Kidney epithelial cell (primary cell): ENCODE data around the gene SPG21. TPM values are rescaled to one million over a fixed set of nuclear protein-coding genes. Genes with fewer than 3 reads are reported as not detected.

Experiments used
- DNase-seq: peaks from one replicate; pipeline ENCODE4 v3.0.0-alpha.2; 2010; ENCODE audit warnings: low read depth
- H3K27me3 ChIP-seq: 2 replicates; pipeline ENCODE4 v1.6.0; 2011; ENCODE audit warnings: low read length; ENCODE audit not compliant: control insufficient read depth, insufficient read depth
- H3K36me3 ChIP-seq: 2 replicates; pipeline ENCODE4 v1.5.1; 2011; ENCODE audit warnings: low read length; ENCODE audit not compliant: control insufficient read depth, insufficient read depth
- H3K4me3 ChIP-seq: 2 replicates; pipeline ENCODE4 v1.5.1; 2011; ENCODE audit warnings: low read depth, mild to moderate bottlenecking, control low read depth, low read length
- total RNA-seq: library from RNA; depleted of rRNA; stranded (reverse); fragments of >200 nt; gene quantifications from 2 replicates; pipeline ENCODE4 v1.2.3, GENCODE V29; 2015
- TF ChIP-seq, protein P1 (sequence below): IDR thresholded peaks from 2 replicates; pipeline ENCODE4 v1.5.1; 2011; ENCODE audit warnings: mild to moderate bottlenecking, moderate library complexity, low read length, control low read depth, inconsistent platforms; ENCODE audit not compliant: insufficient read depth, poor library complexity, severe bottlenecking

Gene SPG21
- total RNA-seq, 1 donor from 2014 or later: 118 TPM

DNA sequence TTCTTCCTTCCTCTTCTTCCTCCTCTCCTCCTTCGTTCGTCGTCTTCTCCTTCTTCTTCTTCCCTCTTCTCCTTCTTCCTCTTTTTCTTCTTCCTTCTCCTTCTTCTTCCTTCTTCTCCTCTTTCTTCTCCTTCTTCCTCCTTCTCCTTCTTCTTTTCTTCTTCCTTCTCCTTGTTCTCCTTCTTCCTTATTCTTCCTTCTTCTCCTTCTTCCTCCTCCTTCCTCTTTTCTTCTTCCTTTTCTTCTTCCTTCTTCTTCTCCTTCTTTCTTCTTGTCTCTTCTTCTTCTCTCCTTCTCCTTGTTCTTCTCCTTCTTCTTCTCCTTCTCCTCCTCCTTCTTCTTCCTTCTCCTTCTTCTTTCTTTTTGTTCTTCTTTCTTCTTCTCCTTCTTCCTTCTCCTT lies 35.3 kb downstream of the SPG21 start:
- no peaks in the 10 kb centered on the region for H3K27me3 ChIP-seq
- no peak overlapping the region for H3K4me3 ChIP-seq
- no peak for DNase-seq

DNA sequence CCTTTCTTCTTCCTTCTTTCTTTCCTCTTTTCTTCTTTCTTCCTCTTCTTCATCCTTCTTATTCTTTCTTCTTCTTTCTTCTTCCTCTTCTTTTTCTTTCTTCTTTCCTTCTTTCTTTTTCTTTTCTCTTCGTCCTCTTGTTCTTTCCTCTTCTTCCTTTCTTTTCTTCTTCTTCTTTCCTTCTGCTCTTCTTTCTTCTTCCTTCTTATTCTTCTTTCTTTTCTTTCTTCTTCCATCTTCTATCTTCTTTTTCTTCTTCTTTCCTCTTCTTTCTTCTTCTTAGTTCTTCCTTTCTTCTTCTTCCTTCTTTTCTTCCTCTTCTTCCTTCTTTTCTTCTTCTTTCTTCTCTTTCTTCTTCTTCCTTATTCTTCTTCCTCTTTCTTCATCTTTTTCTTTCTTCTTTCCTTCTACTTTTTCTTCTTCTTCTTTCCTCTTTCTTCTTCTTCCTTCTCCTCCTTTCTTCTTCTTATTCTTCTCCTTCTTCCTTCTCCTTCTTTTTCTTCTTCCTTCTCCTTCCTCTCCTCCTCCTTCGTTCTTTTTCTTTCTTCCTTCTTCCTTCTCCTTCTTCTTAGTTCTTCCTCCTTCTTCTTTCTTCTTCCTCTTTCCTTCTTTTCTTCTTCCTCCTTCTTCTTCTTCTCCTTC lies 37.8 kb downstream of the SPG21 start:
- Histone ChIP-seq H3K4me3 (no peak overlapping the region), H3K36me3 (no peaks in the 10 kb centered on the region), H3K27me3 (no peaks in the 10 kb centered on the region)
- DNase-seq: no peak
- TF ChIP-seq, protein P1, sequence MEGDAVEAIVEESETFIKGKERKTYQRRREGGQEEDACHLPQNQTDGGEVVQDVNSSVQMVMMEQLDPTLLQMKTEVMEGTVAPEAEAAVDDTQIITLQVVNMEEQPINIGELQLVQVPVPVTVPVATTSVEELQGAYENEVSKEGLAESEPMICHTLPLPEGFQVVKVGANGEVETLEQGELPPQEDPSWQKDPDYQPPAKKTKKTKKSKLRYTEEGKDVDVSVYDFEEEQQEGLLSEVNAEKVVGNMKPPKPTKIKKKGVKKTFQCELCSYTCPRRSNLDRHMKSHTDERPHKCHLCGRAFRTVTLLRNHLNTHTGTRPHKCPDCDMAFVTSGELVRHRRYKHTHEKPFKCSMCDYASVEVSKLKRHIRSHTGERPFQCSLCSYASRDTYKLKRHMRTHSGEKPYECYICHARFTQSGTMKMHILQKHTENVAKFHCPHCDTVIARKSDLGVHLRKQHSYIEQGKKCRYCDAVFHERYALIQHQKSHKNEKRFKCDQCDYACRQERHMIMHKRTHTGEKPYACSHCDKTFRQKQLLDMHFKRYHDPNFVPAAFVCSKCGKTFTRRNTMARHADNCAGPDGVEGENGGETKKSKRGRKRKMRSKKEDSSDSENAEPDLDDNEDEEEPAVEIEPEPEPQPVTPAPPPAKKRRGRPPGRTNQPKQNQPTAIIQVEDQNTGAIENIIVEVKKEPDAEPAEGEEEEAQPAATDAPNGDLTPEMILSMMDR: no peak

More for the DNA sequence above, 35.3 kb downstream of the SPG21 start:
- H3K36me3 ChIP-seq: peaks cover 2% of the 10 kb centered on the region
- TF ChIP-seq, protein P1: no peak

DNA sequence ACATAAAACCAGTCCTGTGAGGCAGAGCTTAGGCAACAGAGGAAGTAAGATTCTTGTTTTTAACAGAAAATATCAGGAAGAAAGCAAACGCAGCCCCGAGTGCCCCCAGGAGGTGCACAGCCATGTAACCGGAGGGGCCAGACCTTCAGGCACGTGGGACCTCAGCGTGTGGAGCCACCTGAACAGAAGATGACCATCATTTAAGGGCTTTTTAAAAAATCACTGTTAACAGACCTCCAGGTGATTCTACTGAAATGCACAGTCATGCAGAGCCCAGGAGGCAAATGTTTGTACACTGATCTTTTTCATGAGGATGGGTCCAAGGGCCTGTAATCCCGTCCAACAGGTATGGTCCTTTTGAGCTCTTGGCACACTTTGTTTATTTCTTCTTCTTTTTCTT lies 38.8 kb downstream of the SPG21 start:
- no peak for DNase-seq
- TF ChIP-seq, protein P1: no peak
- no peak overlapping the region for H3K4me3 ChIP-seq
- no peaks in the 10 kb centered on the region for H3K27me3 ChIP-seq
- no peaks in the 10 kb centered on the region for H3K36me3 ChIP-seq

DNA sequence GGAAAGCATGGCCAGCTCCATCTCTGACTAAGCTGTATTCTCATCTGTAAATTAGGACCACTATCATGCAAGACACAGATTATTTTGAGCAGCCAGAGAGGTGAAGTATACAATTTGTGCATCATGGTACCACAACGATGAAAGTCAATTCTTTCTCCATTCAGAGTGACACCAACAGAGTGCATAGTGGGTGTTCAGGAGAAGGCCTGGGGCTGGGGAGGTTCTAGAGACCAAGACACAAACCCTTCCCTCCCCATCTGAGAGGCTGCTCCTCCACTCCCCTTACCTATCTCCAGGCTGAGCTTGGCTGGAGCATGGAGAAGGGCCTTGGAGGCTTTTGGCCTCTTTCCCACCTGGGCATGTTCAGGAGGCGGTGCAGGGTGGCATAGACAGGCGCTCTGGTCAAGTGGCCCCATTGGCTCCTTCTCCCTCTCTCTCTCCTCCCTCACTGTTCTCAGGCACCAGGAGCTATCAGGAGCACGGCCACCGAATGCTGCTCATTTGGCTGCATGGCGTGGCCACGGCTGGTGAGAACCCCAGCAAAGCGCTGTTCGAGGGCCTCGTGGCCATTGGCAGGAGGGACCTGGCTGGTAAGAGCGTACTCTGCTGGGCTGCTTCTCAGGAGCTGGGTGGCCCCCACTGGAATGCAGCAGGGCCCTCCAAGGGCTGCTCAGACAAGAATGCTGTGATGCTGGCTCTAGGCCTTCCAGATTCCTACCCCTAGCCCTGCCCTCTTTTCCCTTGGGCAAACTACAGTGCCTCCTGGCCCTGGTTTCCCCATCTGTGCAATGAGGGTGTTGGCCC lies 40.1 kb downstream of the SPG21 start:
- TF ChIP-seq, protein P1: no peak
- H3K4me3 ChIP-seq: no peak overlapping the region
- no peak for DNase-seq
- H3K36me3 ChIP-seq: no peaks in the 10 kb centered on the region
- H3K27me3 ChIP-seq: no peaks in the 10 kb centered on the region

DNA sequence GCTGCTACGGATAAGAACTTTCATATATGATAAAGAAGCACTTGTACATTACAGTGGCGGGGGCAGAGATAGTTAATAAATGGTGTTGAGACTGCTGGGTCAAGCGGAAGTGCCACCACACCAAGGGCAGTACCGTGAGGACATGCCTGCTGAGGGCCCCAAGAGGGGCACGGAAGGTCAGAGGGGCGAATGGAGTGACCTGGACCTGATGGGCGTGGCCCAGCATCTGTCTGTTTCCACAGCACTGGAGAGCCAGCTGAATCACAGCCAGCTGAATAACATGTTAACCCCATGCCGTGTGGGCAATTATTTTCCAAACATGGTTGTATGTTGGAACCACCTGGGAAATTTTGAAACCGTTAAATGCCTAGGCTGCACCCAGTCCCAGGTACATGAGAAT lies 40.8 kb downstream of the SPG21 start:
- Histone ChIP-seq H3K36me3 (no peaks in the 10 kb centered on the region), H3K4me3 (no peak overlapping the region), H3K27me3 (no peaks in the 10 kb centered on the region)
- no peak for DNase-seq
- TF ChIP-seq, protein P1: no peak
